Measurements from ENCODE around the gene TSPAN32. TPM values are rescaled to one million over a fixed set of nuclear protein-coding genes. Genes with fewer than 3 reads are reported as not detected.

TSPAN32 gene
- total and polyA plus RNA-seq, 10 of the 15 experiments (the other 5 are each of a cell fraction or from before 2014, with no cell fraction given): 0.08 TPM; not detected in 9

- in situ Hi-C loops (cut with MboI) (no loop called here), intact Hi-C loops (cut with micrococcal nuclease; ENCODE audit: unreplicated experiment) (no loop called here)
- POLR2A ChIA-PET: no interaction called here
- no peaks in the 10 kb centered on the region for H4K20me1 ChIP-seq (ENCODE audit: control insufficient read depth, insufficient read depth)
- FAIRE-seq (no peak), DNase-seq (ENCODE audit: low read depth, low spot score) (no peak), ATAC-seq (no peak)
- no peaks in the 10 kb centered on the region for H3K79me2 ChIP-seq (ENCODE audit: control insufficient read depth, insufficient read depth, low read length)
- no peak overlapping the region for H3K4me3 ChIP-seq
- SMC1A ChIA-PET (ENCODE audit: uncharacterized antibody, unreplicated experiment): interaction anchor here (1.1 kb wide), 1 partner anchor 11 kb away, joined by 5 read pairs; the partner anchor contains the start of gene CD81
- no peaks in the 10 kb centered on the region for H3K4me1 ChIP-seq (ENCODE audit: control insufficient read depth, insufficient read depth, low read length)
- no peaks in the 10 kb centered on the region for H3K36me3 ChIP-seq (ENCODE audit: control insufficient read depth in 2 of 2, insufficient read depth in 2 of 2, low read length in 1 of 2)
- H3K9ac ChIP-seq (ENCODE audit: control insufficient read depth, insufficient read depth, low read length): no peak overlapping the region
- RAD21 ChIA-PET (ENCODE audit: unreplicated experiment): no interaction called here
- WGBS (ENCODE audit: insufficient coverage, insufficient replicate concordance, low lambda C conversion rate, missing lambda C conversion rate): 49% methylated on average over 7 of the region's 7 CpGs
- no TSS peak for BruUV-seq (replicated peaks)
- CTCF ChIA-PET: interaction anchor here (2.0 kb wide), 1 partner anchor 62 kb away, joined by 8 read pairs; no protein-coding TSS in a partner anchor
- no peak overlapping the region for H2AFZ ChIP-seq (ENCODE audit: control insufficient read depth, low read depth, low read length)
- H3K27ac ChIP-seq (ENCODE audit: control insufficient read depth, insufficient read depth): no peak overlapping the region
- no peak for TF ChIP-seq IKZF2 (IDR thresholded peaks at IDR 0.05)
- no peak for TF ChIP-seq PRDM15 (CRISPR knock-in tag; IDR thresholded peaks at IDR 0.05)
- no peak for TF ChIP-seq KLF5 (IDR thresholded peaks at IDR 0.05; ENCODE audit: partially characterized antibody)
- no peak for TF ChIP-seq ZNF24 (IDR thresholded peaks at IDR 0.05)
- no peak overlapping the region for H3K4me2 ChIP-seq (ENCODE audit: control insufficient read depth, insufficient read depth)
- H3K9me3 ChIP-seq (replicated peaks; ENCODE audit: control insufficient read depth, insufficient read depth, low read length): no peaks in the 10 kb centered on the region
- H3K27me3 ChIP-seq (replicated peaks in 1 of 2; ENCODE audit: control insufficient read depth in 2 of 2, insufficient read depth in 2 of 2, low read length in 1 of 2): no peaks in the 10 kb centered on the region; a peak in 2 of 4 replicates
Measured at GRCh38 chr11:2366733-2367132, 64.9 kb downstream of the TSPAN32 start.

All from GM12878 (cell line).